WERI-Rb-1 (cell line): ENCODE results near the gene DQX1.

Source experiments
- DNase-seq: peaks from one replicate; pipeline ENCODE4 v3.0.0-alpha.2; 2020
- H3K27ac ChIP-seq: fragments of 250-450 bp; sonication (Bioruptor Pico); 2 replicates; pipeline ENCODE4 v1.5.1; 2020; ENCODE audit warnings: mild to moderate bottlenecking, moderate library complexity
- H3K27me3 ChIP-seq: fragments of 250-450 bp; sonication (Bioruptor Pico); 2 replicates; pipeline ENCODE4 v1.5.1; 2021; ENCODE audit warnings: mild to moderate bottlenecking, low read depth, moderate library complexity; ENCODE audit not compliant: insufficient read depth, severe bottlenecking
- H3K36me3 ChIP-seq: fragments of 250-450 bp; sonication (Bioruptor Pico); 2 replicates; pipeline ENCODE4 v1.5.1; 2020; ENCODE audit warnings: mild to moderate bottlenecking, moderate library complexity
- H3K4me3 ChIP-seq: 2 replicates; pipeline ENCODE4 v1.5.1; 2011; ENCODE audit warnings: low read depth, mild to moderate bottlenecking, control low read depth, low read length
- H3K9me3 ChIP-seq: fragments of 250-450 bp; sonication (Bioruptor Pico); 2 replicates; pipeline ENCODE4 v1.5.1; 2021; ENCODE audit warnings: mild to moderate bottlenecking, moderate library complexity; ENCODE audit not compliant: severe bottlenecking
- TF ChIP-seq, protein P1 (sequence below): IDR thresholded peaks from 2 replicates; pipeline ENCODE4 v1.5.1; 2011; ENCODE audit warnings: low read depth, mild to moderate bottlenecking, control low read depth, inconsistent platforms, low read length

The DQX1 gene

GRCh38 chr2:74536166-74536950 lies 10.3 kb upstream of the DQX1 start:
- Histone ChIP-seq H3K36me3 (peaks cover 37% of the 10 kb centered on the region), H3K27ac (no peak overlapping the region), H3K4me3 (no peak overlapping the region), H3K27me3 (no peaks in the 10 kb centered on the region), H3K9me3 (no peaks in the 10 kb centered on the region)
- TF ChIP-seq, protein P1, sequence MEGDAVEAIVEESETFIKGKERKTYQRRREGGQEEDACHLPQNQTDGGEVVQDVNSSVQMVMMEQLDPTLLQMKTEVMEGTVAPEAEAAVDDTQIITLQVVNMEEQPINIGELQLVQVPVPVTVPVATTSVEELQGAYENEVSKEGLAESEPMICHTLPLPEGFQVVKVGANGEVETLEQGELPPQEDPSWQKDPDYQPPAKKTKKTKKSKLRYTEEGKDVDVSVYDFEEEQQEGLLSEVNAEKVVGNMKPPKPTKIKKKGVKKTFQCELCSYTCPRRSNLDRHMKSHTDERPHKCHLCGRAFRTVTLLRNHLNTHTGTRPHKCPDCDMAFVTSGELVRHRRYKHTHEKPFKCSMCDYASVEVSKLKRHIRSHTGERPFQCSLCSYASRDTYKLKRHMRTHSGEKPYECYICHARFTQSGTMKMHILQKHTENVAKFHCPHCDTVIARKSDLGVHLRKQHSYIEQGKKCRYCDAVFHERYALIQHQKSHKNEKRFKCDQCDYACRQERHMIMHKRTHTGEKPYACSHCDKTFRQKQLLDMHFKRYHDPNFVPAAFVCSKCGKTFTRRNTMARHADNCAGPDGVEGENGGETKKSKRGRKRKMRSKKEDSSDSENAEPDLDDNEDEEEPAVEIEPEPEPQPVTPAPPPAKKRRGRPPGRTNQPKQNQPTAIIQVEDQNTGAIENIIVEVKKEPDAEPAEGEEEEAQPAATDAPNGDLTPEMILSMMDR = 0 out of 2 replicates have a peak, but pooled peaks have one; percentile 9
- no peak for DNase-seq

- Histone ChIP-seq H3K27ac (no peak overlapping the region), H3K27me3 (no peaks in the 10 kb centered on the region), H3K4me3 (no peak overlapping the region), H3K36me3 (peaks cover 43% of the 10 kb centered on the region), H3K9me3 (no peaks in the 10 kb centered on the region)
- no peak for DNase-seq
- TF ChIP-seq, protein P1 = no peak
Observed at GRCh38 chr2:74535440-74535965, 9.5 kb upstream of the DQX1 start.

- DNase-seq = no peak
- H3K27ac ChIP-seq = no peak overlapping the region
- H3K9me3 ChIP-seq = no peaks in the 10 kb centered on the region
- H3K4me3 ChIP-seq = no peak overlapping the region
- TF ChIP-seq, protein P1 = no peak
- no peaks in the 10 kb centered on the region for H3K27me3 ChIP-seq
- peaks cover 37% of the 10 kb centered on the region for H3K36me3 ChIP-seq
Observed at GRCh38 chr2:74534411-74534810, 8.4 kb upstream of the DQX1 start.

DNA sequence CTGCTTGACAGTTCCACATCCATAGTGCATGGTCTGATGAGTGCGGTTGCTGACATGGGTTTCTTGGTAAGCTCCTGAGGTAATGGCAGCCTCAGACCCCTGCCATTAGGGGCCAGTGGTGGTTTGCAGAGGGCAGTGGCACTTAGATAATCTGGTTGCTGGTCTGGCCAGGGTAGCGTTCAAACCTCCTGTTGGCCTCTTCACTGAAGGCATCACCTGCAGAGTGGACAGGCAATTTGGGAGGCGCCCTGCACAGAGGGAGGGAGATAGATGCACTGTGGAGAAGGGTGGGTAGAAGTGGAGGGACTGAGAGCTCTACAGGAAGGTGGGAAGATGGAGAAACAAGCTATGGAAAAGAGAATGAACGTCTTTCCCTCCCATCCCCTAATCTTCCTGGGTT lies 7.4 kb upstream of the DQX1 start:
- Histone ChIP-seq H3K36me3 (peaks cover 39% of the 10 kb centered on the region), H3K4me3 (no peak overlapping the region), H3K27ac (no peak overlapping the region), H3K9me3 (no peaks in the 10 kb centered on the region), H3K27me3 (no peaks in the 10 kb centered on the region)
- DNase-seq = no peak
- TF ChIP-seq, protein P1 = no peak

DNA sequence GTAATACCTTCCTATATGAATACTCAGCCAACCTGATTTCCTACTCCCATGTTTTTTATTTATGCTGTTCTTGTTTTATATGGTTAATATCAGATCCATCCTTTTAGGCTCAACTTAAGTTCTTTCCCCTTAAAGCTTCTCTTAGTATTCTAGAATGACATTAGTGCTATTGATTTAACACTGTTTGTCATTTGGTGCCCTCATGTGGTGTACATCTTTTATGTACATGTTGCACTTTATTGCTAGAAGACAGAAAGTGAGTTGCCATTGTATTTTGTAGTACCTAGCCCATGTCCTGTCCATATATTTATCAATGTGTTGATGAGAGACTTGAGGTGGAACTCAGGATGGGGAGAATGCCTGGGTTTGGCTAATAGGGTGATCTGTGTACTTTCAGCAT lies 6.2 kb upstream of the DQX1 start:
- H3K27me3 ChIP-seq = no peaks in the 10 kb centered on the region
- no peak overlapping the region for H3K4me3 ChIP-seq
- H3K36me3 ChIP-seq = peaks cover 51% of the 10 kb centered on the region
- peak overlapping the region; percentile 86; the same call in 1 of the 2 replicates for H3K27ac ChIP-seq
- no peaks in the 10 kb centered on the region for H3K9me3 ChIP-seq
- DNase-seq = no peak
- TF ChIP-seq, protein P1 = no peak

DNA sequence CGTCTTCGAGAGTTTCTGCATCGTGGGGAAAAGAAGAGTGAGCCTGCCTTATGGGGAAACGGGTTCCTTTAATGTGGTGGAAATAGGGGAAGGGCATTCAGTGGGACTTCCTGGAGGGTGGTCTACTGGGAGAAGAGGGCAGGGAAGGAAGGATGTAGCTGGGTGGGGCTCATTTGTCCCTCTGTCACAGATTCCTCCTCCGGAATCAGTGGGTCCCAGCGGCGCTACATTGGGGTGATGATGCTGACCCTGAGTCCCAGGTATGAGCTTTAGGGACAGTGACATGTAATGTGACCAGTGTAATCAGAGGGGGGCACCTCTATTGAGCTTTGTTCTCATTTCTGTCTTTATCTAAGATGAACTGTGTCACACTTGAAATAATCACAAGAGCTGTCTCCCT lies 5.6 kb upstream of the DQX1 start:
- H3K36me3 ChIP-seq = peaks cover 56% of the 10 kb centered on the region
- no peak overlapping the region for H3K4me3 ChIP-seq
- H3K27me3 ChIP-seq = no peaks in the 10 kb centered on the region
- peak overlapping the region; percentile 86 for H3K27ac ChIP-seq
- no peak for DNase-seq
- no peaks in the 10 kb centered on the region for H3K9me3 ChIP-seq
- TF ChIP-seq, protein P1 = no peak
